ENCODE measurements around the gene B4GALNT4. TPM values are rescaled to one million over a fixed set of nuclear protein-coding genes. Genes with fewer than 3 reads are reported as not detected.

The B4GALNT4 gene
- total and polyA plus RNA-seq, 2 of the 8 experiments (the other 6 are each of a cell fraction or from before 2014, with no cell fraction given): 40.9 to 76.3 TPM

- TF ChIP-seq ATF2 (IDR thresholded peaks at IDR 0.05; ENCODE audit: low read length) (no peak), KDM4A (IDR thresholded peaks at IDR 0.05; ENCODE audit: low read depth, low read length, severe bottlenecking) (no peak)
Measured at GRCh38 chr11:373716-374551, 4.6 kb downstream of the B4GALNT4 start (continued).

Data from H1 (cell line).